ENCODE measurements around the gene RBM38. TPM values are rescaled to one million over a fixed set of nuclear protein-coding genes. Genes with fewer than 3 reads are reported as not detected.

Gene RBM38
- total and polyA plus RNA-seq, 9 of the 15 experiments (the other 6 are each of a cell fraction or from before 2014, with no cell fraction given), result 0.28 to 82.4 (median 33.2) TPM

GRCh38 chr20:57412347-57413029 is 21.3 kb downstream of the RBM38 start (continued):
- no peak for TF ChIP-seq ZNF318 (IDR thresholded peaks at IDR 0.05; ENCODE audit: borderline replicate concordance in 1 of 2, low read depth in 1 of 2)
- no peak for TF ChIP-seq TBL1XR1 (IDR thresholded peaks at IDR 0.05; ENCODE audit: low read length in 2 of 2)
- no peak for TF ChIP-seq SRSF9 (IDR thresholded peaks at IDR 0.05; ENCODE audit: borderline replicate concordance, low read depth, low read length)
- TF ChIP-seq BRD4 (IDR thresholded peaks at IDR 0.05), result no peak
- TF ChIP-seq ARID3B (CRISPR knock-in tag; IDR thresholded peaks at IDR 0.05; ENCODE audit: borderline replicate concordance), result no peak
- no peak for TF ChIP-seq HDAC8 (tag; IDR thresholded peaks at IDR 0.05)
- no peak for TF ChIP-seq GTF2A2 (tag; IDR thresholded peaks at IDR 0.05)
- TF ChIP-seq ZSCAN29 (IDR thresholded peaks at IDR 0.05), result no peak
- TF ChIP-seq THRA (IDR thresholded peaks at IDR 0.05), result no peak
- no peak for TF ChIP-seq ZNF398 (CRISPR knock-in tag; IDR thresholded peaks at IDR 0.05)
- no peak for TF ChIP-seq ZHX1 (conservative IDR thresholded peaks at IDR 0.05; ENCODE audit: low read length)
